Measurements from ENCODE around the gene STXBP1.

DNA sequence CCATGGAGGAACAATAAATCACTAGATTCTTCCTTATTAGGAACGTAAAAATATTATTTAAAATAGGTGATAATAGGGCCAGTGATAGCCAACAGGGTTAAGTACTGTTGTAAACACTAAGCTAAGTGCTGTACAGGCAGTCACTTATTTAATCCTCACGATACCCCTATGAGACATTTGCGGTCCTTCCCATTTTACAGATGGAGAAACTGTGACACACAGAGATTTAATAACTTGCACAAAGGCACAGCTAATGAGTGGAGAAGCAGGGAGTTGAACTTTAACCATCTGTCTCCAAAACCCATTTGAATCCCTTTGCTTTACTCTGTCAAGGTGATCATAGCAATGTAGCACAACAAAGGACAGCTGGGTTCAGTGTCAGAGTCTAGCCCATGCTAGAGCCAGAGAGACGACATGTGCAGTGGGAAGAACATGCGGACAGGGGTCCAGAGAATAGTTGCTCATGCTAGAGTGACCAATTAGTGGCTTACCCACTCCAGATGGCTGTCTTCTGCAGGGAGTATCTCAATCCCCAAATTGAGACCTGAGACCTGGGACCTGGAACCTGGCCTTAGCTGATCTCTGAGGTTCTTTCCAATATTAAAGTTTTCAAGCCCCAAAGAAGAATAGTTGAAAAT, 28.9 kb downstream of the STXBP1 start:
- TF ChIP-seq EZH2phosphoT487 (IDR thresholded peaks at IDR 0.05; ENCODE audit: insufficient read depth, low read depth) (no peak), EZH2 (IDR thresholded peaks at IDR 0.05; ENCODE audit: insufficient read depth, poor library complexity, severe bottlenecking) (no peak)

Measured in GM23248 (cell line).